ENCODE data around the gene MTFR1L. TPM values are rescaled to one million over a fixed set of nuclear protein-coding genes. Genes with fewer than 3 reads are reported as not detected.

Gene MTFR1L
- total RNA-seq = 55.0 and 58.8 TPM in 2 replicates
- long read RNA-seq, transcript MTFR1L-203 (7 exons, 2,004 nt) = major isoform, 211 of 321 reads
- long read RNA-seq, transcript MTFR1L-210 (7 exons, 1,873 nt) = minor isoform, 19 of 321 reads
- long read RNA-seq, transcript MTFR1L-204 (7 exons, 1,868 nt) = minor isoform, 9 of 321 reads
- long read RNA-seq, transcript MTFR1L-207 (6 exons, 3,262 nt) = minor isoform, 5 of 321 reads
- long read RNA-seq, partial matches to known transcripts = 37 of 321 reads
- long read RNA-seq, other reads (novel, unspliced or antisense) = 30 of 321 reads

DNA sequence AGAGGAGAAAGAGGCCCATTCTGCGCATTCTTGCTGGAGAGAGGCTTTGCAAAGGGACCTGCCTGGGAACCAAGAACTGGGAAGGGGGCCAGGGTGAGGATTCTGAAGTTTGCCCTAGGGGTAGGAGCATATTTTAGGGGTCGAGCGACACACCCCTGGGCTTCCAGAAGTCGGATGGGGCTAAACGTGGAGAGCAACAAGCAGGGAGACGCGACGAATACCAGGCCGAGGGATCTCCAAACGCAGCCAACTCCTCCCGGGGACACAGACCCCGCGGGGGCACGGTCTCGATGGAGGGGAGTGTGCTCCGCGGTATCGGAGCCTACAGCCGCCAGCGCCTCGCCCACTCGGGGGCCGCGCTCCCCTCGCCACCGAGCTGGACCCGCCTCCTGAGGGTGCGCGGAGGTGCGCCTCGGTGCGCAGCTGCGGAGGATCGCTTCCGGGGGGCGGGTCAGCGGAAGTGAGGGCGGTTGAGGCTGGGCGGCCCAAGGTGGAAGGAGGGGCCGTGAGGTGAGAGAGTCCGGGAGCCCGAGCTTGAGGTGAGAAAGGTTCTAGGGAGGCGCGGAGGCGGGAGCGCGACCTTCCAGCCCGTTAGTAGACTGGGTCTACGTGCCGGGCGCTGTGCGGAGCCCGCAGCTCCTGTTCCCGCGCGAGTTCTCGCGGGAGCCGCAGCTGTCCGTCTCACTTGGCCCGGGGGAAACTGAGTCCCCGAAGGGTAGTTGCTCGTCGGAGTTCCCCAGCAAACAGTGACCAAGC lies at the start of gene MTFR1L:
MTFR1L (plus strand) TSS at position 464 of the 756 bp plus-strand sequence. CDS start 3,151 bp downstream, outside the sequence.
- DNase-seq (ENCODE audit: low spot score, unreplicated experiment) = peak; percentile 78
- Mint-ChIP-seq H3K27ac (peak within 1 kb of the TSS; percentile 99), H3K36me3 (ENCODE audit: insufficient read depth) (peaks cover 3% of the 10 kb centered on the region), H3K9me3 (ENCODE audit: low read depth) (no peaks in the 10 kb centered on the region), H3K4me1 (ENCODE audit: low read depth) (peaks cover 26% of the 10 kb centered on the region), H3K4me3 (ENCODE audit: low read depth) (peak within 1 kb of the TSS; percentile 99), H3K27me3 (no peaks in the 10 kb centered on the region)
- TF ChIP-seq, protein P1, sequence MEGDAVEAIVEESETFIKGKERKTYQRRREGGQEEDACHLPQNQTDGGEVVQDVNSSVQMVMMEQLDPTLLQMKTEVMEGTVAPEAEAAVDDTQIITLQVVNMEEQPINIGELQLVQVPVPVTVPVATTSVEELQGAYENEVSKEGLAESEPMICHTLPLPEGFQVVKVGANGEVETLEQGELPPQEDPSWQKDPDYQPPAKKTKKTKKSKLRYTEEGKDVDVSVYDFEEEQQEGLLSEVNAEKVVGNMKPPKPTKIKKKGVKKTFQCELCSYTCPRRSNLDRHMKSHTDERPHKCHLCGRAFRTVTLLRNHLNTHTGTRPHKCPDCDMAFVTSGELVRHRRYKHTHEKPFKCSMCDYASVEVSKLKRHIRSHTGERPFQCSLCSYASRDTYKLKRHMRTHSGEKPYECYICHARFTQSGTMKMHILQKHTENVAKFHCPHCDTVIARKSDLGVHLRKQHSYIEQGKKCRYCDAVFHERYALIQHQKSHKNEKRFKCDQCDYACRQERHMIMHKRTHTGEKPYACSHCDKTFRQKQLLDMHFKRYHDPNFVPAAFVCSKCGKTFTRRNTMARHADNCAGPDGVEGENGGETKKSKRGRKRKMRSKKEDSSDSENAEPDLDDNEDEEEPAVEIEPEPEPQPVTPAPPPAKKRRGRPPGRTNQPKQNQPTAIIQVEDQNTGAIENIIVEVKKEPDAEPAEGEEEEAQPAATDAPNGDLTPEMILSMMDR (IDR thresholded peaks at IDR 0.05; ENCODE audit: unreplicated experiment) = no peak

GRCh38 chr1:25770541-25771220 lies 49.1 kb upstream of the MTFR1L start:
- H3K36me3 Mint-ChIP-seq (ENCODE audit: insufficient read depth) = no peaks in the 10 kb centered on the region
- TF ChIP-seq, protein P1 (IDR thresholded peaks at IDR 0.05; ENCODE audit: unreplicated experiment) = no peak
- no peak overlapping the region for H3K4me3 Mint-ChIP-seq (ENCODE audit: low read depth)
- no peaks in the 10 kb centered on the region for H3K9me3 Mint-ChIP-seq (ENCODE audit: low read depth)
- H3K27ac Mint-ChIP-seq = peak overlapping the region; percentile 87
- H3K27me3 Mint-ChIP-seq = no peaks in the 10 kb centered on the region
- H3K4me1 Mint-ChIP-seq (ENCODE audit: low read depth) = peaks cover 58% of the 10 kb centered on the region
- DNase-seq (ENCODE audit: low spot score, unreplicated experiment) = no peak

- peak overlapping the region; percentile 44 for H3K4me3 Mint-ChIP-seq (ENCODE audit: low read depth)
- TF ChIP-seq, protein P1 (IDR thresholded peaks at IDR 0.05; ENCODE audit: unreplicated experiment) = no peak
- H3K9me3 Mint-ChIP-seq (ENCODE audit: low read depth) = no peaks in the 10 kb centered on the region
- H3K36me3 Mint-ChIP-seq (ENCODE audit: insufficient read depth) = no peaks in the 10 kb centered on the region
- no peaks in the 10 kb centered on the region for H3K27me3 Mint-ChIP-seq
- H3K27ac Mint-ChIP-seq = peak overlapping the region; percentile 87
- DNase-seq (ENCODE audit: low spot score, unreplicated experiment) = no peak
- peaks cover 60% of the 10 kb centered on the region for H3K4me1 Mint-ChIP-seq (ENCODE audit: low read depth)
Measured at GRCh38 chr1:25771221-25772114, 48.3 kb upstream of the MTFR1L start.

DNA sequence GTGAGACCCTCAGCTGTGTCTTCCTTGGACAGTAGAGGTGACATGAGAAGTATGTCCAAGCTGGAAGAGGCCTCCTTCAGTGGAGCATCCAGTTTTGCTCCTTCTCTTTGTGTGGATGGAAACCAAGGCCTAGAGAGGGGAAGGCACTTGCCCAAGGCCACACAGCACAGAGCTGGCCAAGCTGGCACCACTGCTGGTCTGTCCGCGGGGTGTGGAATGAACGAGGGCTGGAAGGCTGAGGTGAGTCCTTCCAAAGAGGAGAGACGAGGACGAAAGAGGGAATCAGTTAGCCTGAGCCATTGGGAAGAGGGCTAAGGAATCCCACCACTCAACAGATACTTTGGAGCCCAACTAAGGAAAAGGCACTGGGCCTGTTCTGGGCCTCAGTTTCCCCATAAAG lies 47.6 kb upstream of the MTFR1L start:
- peaks cover 60% of the 10 kb centered on the region for H3K4me1 Mint-ChIP-seq (ENCODE audit: low read depth)
- H3K27me3 Mint-ChIP-seq = no peaks in the 10 kb centered on the region
- H3K27ac Mint-ChIP-seq = peak overlapping the region; percentile 87
- H3K9me3 Mint-ChIP-seq (ENCODE audit: low read depth) = no peaks in the 10 kb centered on the region
- H3K36me3 Mint-ChIP-seq (ENCODE audit: insufficient read depth) = no peaks in the 10 kb centered on the region
- peak overlapping the region; percentile 44 for H3K4me3 Mint-ChIP-seq (ENCODE audit: low read depth)
- TF ChIP-seq, protein P1 (IDR thresholded peaks at IDR 0.05; ENCODE audit: unreplicated experiment) = no peak
- DNase-seq (ENCODE audit: low spot score, unreplicated experiment) = no peak

All from progenitor cell of endocrine pancreas (in vitro differentiated cells).